ENCODE measurements around the gene SLC15A1. TPM values are rescaled to one million over a fixed set of nuclear protein-coding genes. Genes with fewer than 3 reads are reported as not detected.

The SLC15A1 gene
- total RNA-seq, 1 experiment from 2014 or later = not detected

- Histone ChIP-seq H3K27ac (ENCODE audit: low read length) (peak overlapping the region; percentile 81), H3K9me2 (replicated peaks; ENCODE audit: insufficient read depth, low read length) (no peaks in the 10 kb centered on the region), H3K4me2 (ENCODE audit: low read depth, low read length, poor library complexity, severe bottlenecking) (peak overlapping the region; percentile 25), H3K9ac (ENCODE audit: low read length) (peak overlapping the region; percentile 41; the same call in 1 of the 2 replicates), H3K36me3 (ENCODE audit: insufficient read depth, low read length) (no peaks in the 10 kb centered on the region), H4K20me1 (ENCODE audit: insufficient read depth, low read depth, low read length) (no peaks in the 10 kb centered on the region), H3K9me3 (ENCODE audit: low read length) (no peaks in the 10 kb centered on the region), H3K79me2 (ENCODE audit: low read length) (no peaks in the 10 kb centered on the region), H3K27me3 (ENCODE audit: low read length) (no peaks in the 10 kb centered on the region), H2AFZ (ENCODE audit: low read length) (peak overlapping the region; percentile 63), H3K4me3 (ENCODE audit: low read length) (peak overlapping the region; percentile 32; the same call in 1 of the 2 replicates), H3K4me1 (ENCODE audit: low read length) (peaks cover 30% of the 10 kb centered on the region)
- DNase-seq = peak; percentile 70
Observed at GRCh38 chr13:98706446-98707110, 45.9 kb downstream of the SLC15A1 start.

DNA sequence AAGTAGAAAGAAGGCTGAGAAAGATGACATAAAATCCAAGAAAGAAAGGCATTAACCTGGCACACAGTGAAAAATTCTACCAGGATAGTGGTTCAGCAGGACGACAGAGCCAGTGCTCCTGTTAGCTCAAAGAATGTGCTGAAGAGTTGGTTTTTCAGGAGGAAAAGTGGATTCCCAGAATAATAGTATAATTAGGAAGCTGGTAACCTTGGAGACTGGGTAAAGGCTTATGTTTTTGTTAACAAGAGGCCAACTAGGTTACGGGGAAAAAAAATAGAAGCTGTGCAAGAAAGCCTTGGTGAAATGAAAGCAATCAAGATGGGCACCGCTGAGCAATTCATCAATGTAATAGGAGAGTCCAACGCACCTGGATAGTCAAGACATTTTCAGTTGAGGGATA, 54.7 kb downstream of the SLC15A1 start:
- no peak overlapping the region for H3K9ac ChIP-seq (ENCODE audit: low read length)
- H3K27ac ChIP-seq (ENCODE audit: low read length) = no peak overlapping the region
- no peaks in the 10 kb centered on the region for H3K79me2 ChIP-seq (ENCODE audit: low read length)
- no peak for DNase-seq
- no peaks in the 10 kb centered on the region for H3K9me3 ChIP-seq (ENCODE audit: low read length)
- H3K4me2 ChIP-seq (ENCODE audit: low read depth, low read length, poor library complexity, severe bottlenecking) = no peak overlapping the region
- no peak overlapping the region for H3K4me3 ChIP-seq (ENCODE audit: low read length)
- H2AFZ ChIP-seq (ENCODE audit: low read length) = no peak overlapping the region
- H3K36me3 ChIP-seq (ENCODE audit: insufficient read depth, low read length) = no peaks in the 10 kb centered on the region
- no peaks in the 10 kb centered on the region for H3K4me1 ChIP-seq (ENCODE audit: low read length)
- H3K27me3 ChIP-seq (ENCODE audit: low read length) = no peaks in the 10 kb centered on the region
- H4K20me1 ChIP-seq (ENCODE audit: insufficient read depth, low read depth, low read length) = no peaks in the 10 kb centered on the region
- H3K9me2 ChIP-seq (replicated peaks; ENCODE audit: insufficient read depth, low read length) = no peaks in the 10 kb centered on the region

GRCh38 chr13:98693756-98694155, 58.7 kb downstream of the SLC15A1 start:
- no peaks in the 10 kb centered on the region for H4K20me1 ChIP-seq (ENCODE audit: insufficient read depth, low read depth, low read length)
- H3K4me2 ChIP-seq (ENCODE audit: low read depth, low read length, poor library complexity, severe bottlenecking) = no peak overlapping the region
- DNase-seq = no peak
- H3K9me2 ChIP-seq (replicated peaks; ENCODE audit: insufficient read depth, low read length) = no peaks in the 10 kb centered on the region
- no peaks in the 10 kb centered on the region for H3K79me2 ChIP-seq (ENCODE audit: low read length)
- no peak overlapping the region for H3K4me3 ChIP-seq (ENCODE audit: low read length)
- no peaks in the 10 kb centered on the region for H3K9me3 ChIP-seq (ENCODE audit: low read length)
- no peak overlapping the region for H3K27ac ChIP-seq (ENCODE audit: low read length)
- no peaks in the 10 kb centered on the region for H3K36me3 ChIP-seq (ENCODE audit: insufficient read depth, low read length)
- H3K27me3 ChIP-seq (ENCODE audit: low read length) = no peaks in the 10 kb centered on the region
- H2AFZ ChIP-seq (ENCODE audit: low read length) = no peak overlapping the region
- no peaks in the 10 kb centered on the region for H3K4me1 ChIP-seq (ENCODE audit: low read length)
- H3K9ac ChIP-seq (ENCODE audit: low read length) = no peak overlapping the region

GRCh38 chr13:98691360-98691759, 61.1 kb downstream of the SLC15A1 start:
- Histone ChIP-seq H3K4me3 (ENCODE audit: low read length) (no peak overlapping the region), H3K79me2 (ENCODE audit: low read length) (no peaks in the 10 kb centered on the region), H3K36me3 (ENCODE audit: insufficient read depth, low read length) (no peaks in the 10 kb centered on the region), H3K9me2 (replicated peaks; ENCODE audit: insufficient read depth, low read length) (no peaks in the 10 kb centered on the region), H3K27ac (ENCODE audit: low read length) (no peak overlapping the region), H2AFZ (ENCODE audit: low read length) (no peak overlapping the region), H4K20me1 (ENCODE audit: insufficient read depth, low read depth, low read length) (no peaks in the 10 kb centered on the region), H3K27me3 (ENCODE audit: low read length) (no peaks in the 10 kb centered on the region), H3K9me3 (ENCODE audit: low read length) (no peaks in the 10 kb centered on the region), H3K4me2 (ENCODE audit: low read depth, low read length, poor library complexity, severe bottlenecking) (no peak overlapping the region), H3K9ac (ENCODE audit: low read length) (no peak overlapping the region), H3K4me1 (ENCODE audit: low read length) (no peaks in the 10 kb centered on the region)
- DNase-seq = no peak

DNA sequence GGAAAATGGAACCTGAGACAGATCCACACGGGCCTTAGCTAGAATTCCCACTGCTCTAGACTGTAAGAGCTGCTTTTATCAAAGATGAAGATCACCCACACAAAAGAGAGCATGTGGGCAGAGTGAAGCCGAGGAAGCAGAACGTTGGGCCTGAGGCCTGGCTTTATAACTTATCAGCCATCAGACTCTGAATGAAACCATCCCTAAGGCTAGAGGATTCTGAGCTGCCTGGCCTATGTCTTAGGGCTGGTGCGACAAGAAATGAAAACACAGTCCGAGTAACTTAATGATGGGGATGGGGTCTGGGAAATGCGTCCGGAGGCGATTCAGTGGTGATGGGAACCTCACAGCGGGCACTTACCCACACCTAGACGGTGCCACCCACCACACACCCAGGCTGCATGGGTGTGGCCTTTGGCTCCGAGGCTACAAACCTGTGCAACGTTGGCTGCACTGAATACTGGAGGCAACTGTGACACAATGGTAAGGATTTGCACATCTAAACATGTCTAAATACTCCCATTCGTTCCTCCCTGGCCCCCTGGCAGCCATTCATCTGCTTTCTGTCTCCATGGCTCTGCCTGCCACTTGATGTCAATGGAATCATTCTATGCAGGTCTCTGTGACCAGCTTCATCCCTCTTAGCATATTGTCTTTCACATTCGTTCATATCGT, 62.0 kb downstream of the SLC15A1 start:
- Histone ChIP-seq H3K36me3 (ENCODE audit: insufficient read depth, low read length) (no peaks in the 10 kb centered on the region), H3K9me2 (replicated peaks; ENCODE audit: insufficient read depth, low read length) (no peaks in the 10 kb centered on the region), H3K4me3 (ENCODE audit: low read length) (no peak overlapping the region), H4K20me1 (ENCODE audit: insufficient read depth, low read depth, low read length) (no peaks in the 10 kb centered on the region), H3K9ac (ENCODE audit: low read length) (no peak overlapping the region), H3K79me2 (ENCODE audit: low read length) (no peaks in the 10 kb centered on the region), H3K4me2 (ENCODE audit: low read depth, low read length, poor library complexity, severe bottlenecking) (no peak overlapping the region), H3K27ac (ENCODE audit: low read length) (no peak overlapping the region), H3K27me3 (ENCODE audit: low read length) (no peaks in the 10 kb centered on the region), H3K9me3 (ENCODE audit: low read length) (no peaks in the 10 kb centered on the region), H3K4me1 (ENCODE audit: low read length) (no peaks in the 10 kb centered on the region), H2AFZ (ENCODE audit: low read length) (no peak overlapping the region)
- DNase-seq = no peak

GRCh38 chr13:98689347-98689968, 63.0 kb downstream of the SLC15A1 start:
- Histone ChIP-seq H3K9me2 (replicated peaks; ENCODE audit: insufficient read depth, low read length) (no peaks in the 10 kb centered on the region), H3K79me2 (ENCODE audit: low read length) (no peaks in the 10 kb centered on the region), H3K9me3 (ENCODE audit: low read length) (no peaks in the 10 kb centered on the region), H3K4me2 (ENCODE audit: low read depth, low read length, poor library complexity, severe bottlenecking) (no peak overlapping the region), H3K4me3 (ENCODE audit: low read length) (no peak overlapping the region), H3K36me3 (ENCODE audit: insufficient read depth, low read length) (no peaks in the 10 kb centered on the region), H3K9ac (ENCODE audit: low read length) (no peak overlapping the region), H3K27ac (ENCODE audit: low read length) (no peak overlapping the region), H2AFZ (ENCODE audit: low read length) (no peak overlapping the region), H4K20me1 (ENCODE audit: insufficient read depth, low read depth, low read length) (no peaks in the 10 kb centered on the region), H3K4me1 (ENCODE audit: low read length) (no peaks in the 10 kb centered on the region), H3K27me3 (ENCODE audit: low read length) (no peaks in the 10 kb centered on the region)
- no peak for DNase-seq

DNA sequence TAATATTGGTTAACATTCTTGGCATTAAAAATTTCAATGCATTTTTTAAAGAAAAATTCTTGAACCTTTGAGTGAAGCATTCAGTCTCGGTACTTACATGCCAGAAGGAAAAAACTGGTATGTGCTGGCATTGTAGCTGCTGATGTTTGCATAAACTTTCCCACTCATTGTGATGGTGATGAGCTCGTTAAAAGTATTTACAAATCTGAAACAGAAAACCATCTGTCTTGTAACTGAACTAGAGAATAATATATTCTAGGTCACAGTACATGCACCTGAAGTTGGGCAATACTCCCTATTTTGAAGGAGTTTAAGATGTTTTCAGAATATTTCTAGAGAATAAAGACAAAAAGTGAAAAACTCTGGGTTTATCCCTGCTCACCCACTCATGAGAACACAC, 64.1 kb downstream of the SLC15A1 start:
- no peak overlapping the region for H3K27ac ChIP-seq (ENCODE audit: low read length)
- H3K9me3 ChIP-seq (ENCODE audit: low read length) = no peaks in the 10 kb centered on the region
- H3K4me3 ChIP-seq (ENCODE audit: low read length) = no peak overlapping the region
- H4K20me1 ChIP-seq (ENCODE audit: insufficient read depth, low read depth, low read length) = no peaks in the 10 kb centered on the region
- no peak overlapping the region for H2AFZ ChIP-seq (ENCODE audit: low read length)
- no peaks in the 10 kb centered on the region for H3K9me2 ChIP-seq (replicated peaks; ENCODE audit: insufficient read depth, low read length)
- H3K79me2 ChIP-seq (ENCODE audit: low read length) = no peaks in the 10 kb centered on the region
- H3K4me1 ChIP-seq (ENCODE audit: low read length) = no peaks in the 10 kb centered on the region
- no peaks in the 10 kb centered on the region for H3K27me3 ChIP-seq (ENCODE audit: low read length)
- H3K9ac ChIP-seq (ENCODE audit: low read length) = no peak overlapping the region
- no peak for DNase-seq
- no peak overlapping the region for H3K4me2 ChIP-seq (ENCODE audit: low read depth, low read length, poor library complexity, severe bottlenecking)
- no peaks in the 10 kb centered on the region for H3K36me3 ChIP-seq (ENCODE audit: insufficient read depth, low read length)

- DNase-seq = no peak
- no peaks in the 10 kb centered on the region for H3K36me3 ChIP-seq (ENCODE audit: insufficient read depth, low read length)
- no peak overlapping the region for H3K27ac ChIP-seq (ENCODE audit: low read length)
- no peaks in the 10 kb centered on the region for H3K79me2 ChIP-seq (ENCODE audit: low read length)
- no peaks in the 10 kb centered on the region for H3K4me1 ChIP-seq (ENCODE audit: low read length)
- no peaks in the 10 kb centered on the region for H3K9me3 ChIP-seq (ENCODE audit: low read length)
- H3K9me2 ChIP-seq (replicated peaks; ENCODE audit: insufficient read depth, low read length) = no peaks in the 10 kb centered on the region
- H2AFZ ChIP-seq (ENCODE audit: low read length) = no peak overlapping the region
- H3K27me3 ChIP-seq (ENCODE audit: low read length) = no peaks in the 10 kb centered on the region
- no peaks in the 10 kb centered on the region for H4K20me1 ChIP-seq (ENCODE audit: insufficient read depth, low read depth, low read length)
- H3K4me2 ChIP-seq (ENCODE audit: low read depth, low read length, poor library complexity, severe bottlenecking) = no peak overlapping the region
- H3K4me3 ChIP-seq (ENCODE audit: low read length) = no peak overlapping the region
- no peak overlapping the region for H3K9ac ChIP-seq (ENCODE audit: low read length)
Observed at GRCh38 chr13:98687319-98687718, 65.2 kb downstream of the SLC15A1 start.

Measured in Karpas-422 (cell line).